SK-N-SH treated with all-trans-retinoic acid at 6 μM for 48 hours (cell line): ENCODE measurements around the gene UBASH3B.

ENCODE experiments used
- ARNTL ChIP-seq: fragments of 450-650 bp; formaldehyde crosslinking; IDR thresholded peaks from 2 replicates; pipeline ENCODE4 v1.5.0; 2020; ENCODE audit warnings: low read depth, mild to moderate bottlenecking, moderate library complexity, borderline replicate concordance
- CSRNP3 ChIP-seq: fragments of 250-450 bp; sonication (Bioruptor Pico); IDR thresholded peaks from 2 replicates; pipeline ENCODE4 v1.5.1; 2021; ENCODE audit warnings: mild to moderate bottlenecking, moderate library complexity
- ISL1 ChIP-seq: fragments of 250-450 bp; sonication (Bioruptor Pico); IDR thresholded peaks from 2 replicates; pipeline ENCODE4 v2.1.2; 2022; ENCODE audit warnings: mild to moderate bottlenecking, moderate library complexity
- OSR1 ChIP-seq: fragments of 250-450 bp; sonication (Bioruptor Pico); IDR thresholded peaks from 2 replicates; pipeline ENCODE4 v1.8.0; 2022; ENCODE audit warnings: moderate library complexity, mild to moderate bottlenecking, inconsistent platforms
- PPARA ChIP-seq: fragments of 250-450 bp; sonication (Bioruptor Pico); IDR thresholded peaks from 2 replicates; pipeline ENCODE4 v1.5.0; 2020; ENCODE audit warnings: mild to moderate bottlenecking, borderline replicate concordance
- RARB ChIP-seq: fragments of 250-450 bp; sonication (Bioruptor Pico); IDR thresholded peaks from 2 replicates; pipeline ENCODE4 v1.8.0; 2021; ENCODE audit warnings: mild to moderate bottlenecking, moderate library complexity
- SNAI2 ChIP-seq: fragments of 250-450 bp; sonication (Bioruptor Pico); IDR thresholded peaks from 2 replicates; pipeline ENCODE4 v1.5.0; 2020; ENCODE audit warnings: mild to moderate bottlenecking, moderate library complexity
- TSHZ2 ChIP-seq: fragments of 250-450 bp; sonication (Bioruptor Pico); IDR thresholded peaks from 2 replicates; pipeline ENCODE4 v1.5.0; 2020; ENCODE audit warnings: mild to moderate bottlenecking, moderate library complexity
- ZFP3 ChIP-seq: fragments of 250-450 bp; sonication (Bioruptor Pico); IDR thresholded peaks from 2 replicates; pipeline ENCODE4 v1.5.0; 2020; ENCODE audit warnings: mild to moderate bottlenecking, moderate library complexity
- ZFP30 ChIP-seq: fragments of 450-650 bp; formaldehyde crosslinking; IDR thresholded peaks from 2 replicates; pipeline ENCODE4 v1.5.0; 2022; ENCODE audit warnings: mild to moderate bottlenecking, moderate library complexity

DNA sequence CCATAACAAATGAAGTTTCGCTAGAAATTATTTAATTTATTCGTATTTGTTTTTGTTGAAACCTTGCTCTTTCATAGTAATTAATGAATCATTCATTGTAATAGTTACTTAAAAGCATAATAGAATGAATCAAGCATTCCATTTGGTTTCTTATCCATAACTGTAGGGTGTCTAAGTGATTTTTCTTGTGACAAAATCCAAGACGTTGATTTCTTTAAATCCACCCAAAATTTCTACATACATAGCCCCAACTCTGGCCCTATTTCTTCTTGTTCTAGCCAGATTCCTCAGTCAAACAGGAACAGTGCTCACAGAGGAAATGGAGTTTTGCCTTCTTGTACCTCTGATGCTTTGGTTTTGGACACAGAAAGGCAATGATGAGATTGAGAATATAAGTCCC is 25.5 kb downstream of the UBASH3B start:
- TF ChIP-seq TSHZ2 (CRISPR knock-in tag) = no peak
- no peak for TF ChIP-seq ZFP3 (CRISPR knock-in tag)
- no peak for TF ChIP-seq OSR1 (CRISPR knock-in tag)
- no peak for TF ChIP-seq CSRNP3 (CRISPR knock-in tag)
- no peak for TF ChIP-seq RARB (CRISPR knock-in tag)
- no peak for TF ChIP-seq ZFP30 (CRISPR knock-in tag)
- no peak for TF ChIP-seq ISL1 (CRISPR knock-in tag)
- no peak for TF ChIP-seq PPARA
- no peak for TF ChIP-seq ARNTL (CRISPR knock-in tag)
- TF ChIP-seq SNAI2 (CRISPR knock-in tag) = no peak
